ENCODE results near the gene UBL4A. TPM values are rescaled to one million over a fixed set of nuclear protein-coding genes. Genes with fewer than 3 reads are reported as not detected.

The UBL4A gene
- total and polyA plus RNA-seq, 8 donors = 8.0 to 50.1 (median 27.3) TPM

GRCh38 chrX:154472685-154473632, 13.5 kb downstream of the UBL4A start:
- no peak for TF ChIP-seq POLR2AphosphoS5 (IDR thresholded peaks at IDR 0.05)
- no peak for TF ChIP-seq EP300 (IDR thresholded peaks at IDR 0.05)
- no peak for TF ChIP-seq CTCF (IDR thresholded peaks at IDR 0.05)
- no peak for TF ChIP-seq POLR2A (IDR thresholded peaks at IDR 0.05)
- peaks cover 3 to 52% (median 44%) of the 10 kb centered on the region in 4 donors for H3K36me3 ChIP-seq
- no peaks in the 10 kb centered on the region for H3K27me3 ChIP-seq
- 67 to 75% (median 70%) methylated on average over 11 to 28 of the region's 28 CpGs for WGBS, 5 donors
- H3K9me3 ChIP-seq = no peaks in the 10 kb centered on the region
- peaks cover 1 to 3% (median 3%) of the 10 kb centered on the region in 4 donors for H3K4me1 ChIP-seq
- intact Hi-C loops (cut with DNase I; ENCODE audit: low total_unique reads) = no loop called here
- DNase-seq = no peak
- H3K4me3 ChIP-seq = no peak overlapping the region
- no peak overlapping the region for H3K27ac ChIP-seq

GRCh38 chrX:154471839-154472684, 14.4 kb downstream of the UBL4A start:
- intact Hi-C loops (cut with DNase I; ENCODE audit: low total_unique reads) = no loop called here
- TF ChIP-seq CTCF (IDR thresholded peaks at IDR 0.05) = no peak
- TF ChIP-seq POLR2AphosphoS5 (IDR thresholded peaks at IDR 0.05) = no peak
- TF ChIP-seq EP300 (IDR thresholded peaks at IDR 0.05) = no peak
- TF ChIP-seq POLR2A (IDR thresholded peaks at IDR 0.05) = no peak
- WGBS, 5 donors = 81 to 89% (median 83%) methylated on average over 5 to 23 of the region's 23 CpGs
- Histone ChIP-seq H3K27ac (no peak overlapping the region), H3K36me3 (peaks cover 3 to 61% (median 52%) of the 10 kb centered on the region in 4 donors), H3K4me1 (no peaks in the 10 kb centered on the region), H3K4me3 (no peak overlapping the region), H3K27me3 (no peaks in the 10 kb centered on the region), H3K9me3 (no peaks in the 10 kb centered on the region)
- DNase-seq = no peak

- H3K36me3 ChIP-seq = peaks cover 3 to 71% (median 63%) of the 10 kb centered on the region in 4 donors
- no peaks in the 10 kb centered on the region for H3K4me1 ChIP-seq
- no peak for DNase-seq
- no peaks in the 10 kb centered on the region for H3K27me3 ChIP-seq
- TF ChIP-seq POLR2A (IDR thresholded peaks at IDR 0.05) (no peak), POLR2AphosphoS5 (IDR thresholded peaks at IDR 0.05) (no peak), EP300 (IDR thresholded peaks at IDR 0.05) (no peak), CTCF (IDR thresholded peaks at IDR 0.05) (no peak)
- 86 to 95% (median 92%) methylated on average over 20 to 23 of the region's 23 CpGs for WGBS, 5 donors
- H3K4me3 ChIP-seq = no peak overlapping the region
- no peak overlapping the region for H3K27ac ChIP-seq
- no peaks in the 10 kb centered on the region for H3K9me3 ChIP-seq
- intact Hi-C loops (cut with DNase I; ENCODE audit: low total_unique reads) = no loop called here
These were observed 15.4 kb downstream of the UBL4A start for GRCh38 chrX:154470914-154471568.

- Histone ChIP-seq H3K9me3 (no peaks in the 10 kb centered on the region), H3K4me3 (no peak overlapping the region), H3K27ac (no peak overlapping the region), H3K4me1 (no peaks in the 10 kb centered on the region), H3K27me3 (no peaks in the 10 kb centered on the region), H3K36me3 (peaks cover 3 to 77% (median 69%) of the 10 kb centered on the region in 4 donors)
- TF ChIP-seq POLR2A (IDR thresholded peaks at IDR 0.05) (no peak), CTCF (IDR thresholded peaks at IDR 0.05) (no peak), POLR2AphosphoS5 (IDR thresholded peaks at IDR 0.05) (no peak), EP300 (IDR thresholded peaks at IDR 0.05) (no peak)
- DNase-seq = no peak
- intact Hi-C loops (cut with DNase I; ENCODE audit: low total_unique reads) = no loop called here
- WGBS, 5 donors = 67 to 98% (median 89%) methylated on average over 3 to 14 of the region's 14 CpGs
These were observed 16.0 kb downstream of the UBL4A start for GRCh38 chrX:154470434-154470833.
